PC-3 (cell line): ENCODE data around the gene LGMN.

Source experiments
- EZH2 ChIP-seq: fragments of 300-600 bp; sonication (generic); IDR thresholded peaks from one replicate; pipeline ENCODE4 v1.6.1; 2017; ENCODE audit warnings: antibody characterized with exemption, mild to moderate bottlenecking, low read length; ENCODE audit not compliant: unreplicated experiment
- EZH2phosphoT487 ChIP-seq: fragments of 300-600 bp; sonication (generic); IDR thresholded peaks from 2 replicates; pipeline ENCODE4 v1.6.1; 2018; ENCODE audit warnings: mild to moderate bottlenecking, antibody characterized with exemption, low read length, borderline replicate concordance
- TF ChIP-seq, protein P1 (sequence below): fragments of 300-600 bp; sonication (generic); conservative IDR thresholded peaks from 2 replicates; pipeline ENCODE4 v1.5.1; 2017; ENCODE audit warnings: antibody characterized with exemption, low read depth, mild to moderate bottlenecking, low read length

DNA sequence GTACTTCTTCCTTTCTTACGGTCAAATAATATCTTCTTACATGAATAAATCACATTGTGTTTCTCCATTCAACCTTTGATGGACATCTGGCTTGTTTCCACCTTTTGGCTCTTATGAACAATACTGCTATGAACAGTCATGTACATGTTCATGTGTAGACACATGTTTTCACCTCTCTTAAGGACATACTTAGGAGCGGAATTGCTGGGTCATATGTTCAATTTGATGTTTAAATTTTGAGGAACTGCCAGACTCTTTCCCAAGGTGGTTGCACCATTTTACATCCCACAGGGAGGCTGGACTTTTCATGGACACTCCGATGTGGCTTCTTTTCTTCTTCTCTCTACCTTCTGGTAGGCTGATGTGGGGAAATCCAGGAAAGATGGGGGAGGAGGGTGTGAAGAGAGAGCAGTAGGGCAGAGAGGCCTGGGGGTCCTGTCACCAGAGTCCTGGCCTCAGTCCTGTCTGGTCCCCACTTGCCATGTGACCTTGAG is 16.8 kb downstream of the LGMN start:
- TF ChIP-seq, protein P1, sequence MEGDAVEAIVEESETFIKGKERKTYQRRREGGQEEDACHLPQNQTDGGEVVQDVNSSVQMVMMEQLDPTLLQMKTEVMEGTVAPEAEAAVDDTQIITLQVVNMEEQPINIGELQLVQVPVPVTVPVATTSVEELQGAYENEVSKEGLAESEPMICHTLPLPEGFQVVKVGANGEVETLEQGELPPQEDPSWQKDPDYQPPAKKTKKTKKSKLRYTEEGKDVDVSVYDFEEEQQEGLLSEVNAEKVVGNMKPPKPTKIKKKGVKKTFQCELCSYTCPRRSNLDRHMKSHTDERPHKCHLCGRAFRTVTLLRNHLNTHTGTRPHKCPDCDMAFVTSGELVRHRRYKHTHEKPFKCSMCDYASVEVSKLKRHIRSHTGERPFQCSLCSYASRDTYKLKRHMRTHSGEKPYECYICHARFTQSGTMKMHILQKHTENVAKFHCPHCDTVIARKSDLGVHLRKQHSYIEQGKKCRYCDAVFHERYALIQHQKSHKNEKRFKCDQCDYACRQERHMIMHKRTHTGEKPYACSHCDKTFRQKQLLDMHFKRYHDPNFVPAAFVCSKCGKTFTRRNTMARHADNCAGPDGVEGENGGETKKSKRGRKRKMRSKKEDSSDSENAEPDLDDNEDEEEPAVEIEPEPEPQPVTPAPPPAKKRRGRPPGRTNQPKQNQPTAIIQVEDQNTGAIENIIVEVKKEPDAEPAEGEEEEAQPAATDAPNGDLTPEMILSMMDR: no peak
- TF ChIP-seq EZH2: no peak
- no peak for TF ChIP-seq EZH2phosphoT487
